GM12873 (cell line): ENCODE measurements around the gene SSBP3.

Experiments used
- TF ChIP-seq, protein P1 (sequence below): IDR thresholded peaks from 2 replicates; pipeline ENCODE4 v1.5.1; 2012; ENCODE audit warnings: low read depth, mild to moderate bottlenecking, moderate library complexity, low read length, control low read depth; ENCODE audit not compliant: insufficient read depth; ENCODE audit errors: missing control alignments

The SSBP3 gene

DNA sequence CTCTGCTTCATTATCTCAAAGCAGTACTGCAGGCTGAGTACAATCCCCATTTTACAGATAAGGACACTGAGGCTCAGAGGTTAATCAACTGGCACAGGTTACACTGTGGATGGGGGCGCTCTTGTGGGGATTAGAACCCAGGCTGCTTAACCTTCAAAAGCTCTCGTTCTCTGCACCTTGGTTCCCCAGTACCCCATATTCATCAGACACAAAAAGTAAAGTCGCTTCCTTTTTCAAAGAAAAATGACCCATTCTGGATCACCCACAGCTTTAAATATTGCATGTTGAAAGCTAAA, 20.5 kb downstream of the SSBP3 start:
- TF ChIP-seq, protein P1, sequence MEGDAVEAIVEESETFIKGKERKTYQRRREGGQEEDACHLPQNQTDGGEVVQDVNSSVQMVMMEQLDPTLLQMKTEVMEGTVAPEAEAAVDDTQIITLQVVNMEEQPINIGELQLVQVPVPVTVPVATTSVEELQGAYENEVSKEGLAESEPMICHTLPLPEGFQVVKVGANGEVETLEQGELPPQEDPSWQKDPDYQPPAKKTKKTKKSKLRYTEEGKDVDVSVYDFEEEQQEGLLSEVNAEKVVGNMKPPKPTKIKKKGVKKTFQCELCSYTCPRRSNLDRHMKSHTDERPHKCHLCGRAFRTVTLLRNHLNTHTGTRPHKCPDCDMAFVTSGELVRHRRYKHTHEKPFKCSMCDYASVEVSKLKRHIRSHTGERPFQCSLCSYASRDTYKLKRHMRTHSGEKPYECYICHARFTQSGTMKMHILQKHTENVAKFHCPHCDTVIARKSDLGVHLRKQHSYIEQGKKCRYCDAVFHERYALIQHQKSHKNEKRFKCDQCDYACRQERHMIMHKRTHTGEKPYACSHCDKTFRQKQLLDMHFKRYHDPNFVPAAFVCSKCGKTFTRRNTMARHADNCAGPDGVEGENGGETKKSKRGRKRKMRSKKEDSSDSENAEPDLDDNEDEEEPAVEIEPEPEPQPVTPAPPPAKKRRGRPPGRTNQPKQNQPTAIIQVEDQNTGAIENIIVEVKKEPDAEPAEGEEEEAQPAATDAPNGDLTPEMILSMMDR = no peak

DNA sequence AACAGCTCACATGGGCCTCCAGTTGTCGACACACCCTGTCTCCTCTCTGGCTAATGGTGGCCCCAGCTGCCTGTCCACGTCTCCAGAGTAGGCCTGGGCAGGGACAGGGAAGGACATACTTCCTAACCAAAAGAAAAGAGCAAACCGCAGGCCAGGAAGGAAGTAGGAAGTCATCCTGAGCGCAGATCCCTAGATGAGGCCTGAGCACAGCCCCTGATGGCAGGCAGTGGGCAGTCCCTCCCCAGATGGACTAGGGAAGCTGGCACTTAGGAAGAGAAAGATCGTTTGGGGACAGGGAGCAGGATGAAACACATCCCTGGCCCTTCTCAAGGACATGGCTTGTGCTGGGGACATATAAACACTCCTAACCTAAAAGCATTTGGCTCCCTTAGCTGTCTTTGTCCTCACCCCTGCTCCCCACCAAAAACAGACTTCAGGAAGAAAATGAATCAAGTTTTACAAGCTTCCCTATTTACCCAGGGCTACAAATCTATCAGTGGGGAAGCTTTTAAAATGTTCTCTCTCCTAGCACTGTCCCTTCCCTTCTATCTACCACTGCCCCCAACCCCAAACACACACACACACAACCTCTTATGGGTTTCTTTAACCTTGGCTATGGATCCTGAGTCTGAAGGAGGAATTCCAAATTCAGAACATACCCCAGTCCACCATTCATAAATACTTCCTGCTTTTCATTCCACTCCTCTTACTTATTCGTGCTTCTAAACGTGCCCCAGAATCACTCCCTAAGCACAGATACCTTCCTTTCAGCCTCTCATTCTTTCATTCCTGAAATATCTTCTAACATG, 21.1 kb downstream of the SSBP3 start:
- TF ChIP-seq, protein P1 = no peak

DNA sequence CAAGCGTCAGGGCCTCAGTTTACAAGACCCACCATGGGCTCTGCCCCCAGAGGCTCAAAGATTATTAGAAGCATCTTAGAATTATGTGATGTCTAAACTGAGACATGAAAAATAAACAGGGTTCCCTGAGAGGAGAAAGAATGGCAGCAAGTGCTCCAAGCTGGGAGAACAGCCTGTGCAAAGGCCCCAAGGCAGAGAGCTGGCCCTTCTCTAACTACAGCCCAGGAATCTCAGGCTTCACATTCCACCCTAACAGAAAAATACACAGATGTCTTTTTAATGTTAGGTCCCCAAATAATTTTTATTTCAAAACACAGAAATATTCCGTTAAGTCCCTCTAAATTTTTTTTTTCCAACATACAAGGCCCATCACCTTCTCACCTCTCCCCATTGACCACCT, 21.7 kb downstream of the SSBP3 start:
- TF ChIP-seq, protein P1 = no peak

DNA sequence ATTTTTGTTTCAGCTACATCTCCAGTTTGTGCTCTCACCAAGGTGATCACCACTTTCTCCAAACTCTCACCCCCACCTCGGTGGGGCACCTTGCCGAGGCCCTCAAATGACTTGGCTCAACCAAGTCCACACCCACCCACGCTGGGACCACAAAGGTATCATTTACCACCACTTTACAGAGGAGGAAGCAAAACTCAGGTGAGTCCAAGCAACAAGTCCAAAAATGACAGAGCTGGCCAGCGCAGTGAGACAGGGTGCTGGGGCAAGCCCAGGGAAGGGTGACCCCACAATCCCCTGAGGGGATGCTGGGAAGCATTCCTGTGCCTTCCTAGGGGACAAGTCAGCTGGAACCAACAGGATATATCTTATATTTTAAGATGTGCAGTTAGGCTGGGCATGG, 24.7 kb downstream of the SSBP3 start:
- TF ChIP-seq, protein P1 = no peak

DNA sequence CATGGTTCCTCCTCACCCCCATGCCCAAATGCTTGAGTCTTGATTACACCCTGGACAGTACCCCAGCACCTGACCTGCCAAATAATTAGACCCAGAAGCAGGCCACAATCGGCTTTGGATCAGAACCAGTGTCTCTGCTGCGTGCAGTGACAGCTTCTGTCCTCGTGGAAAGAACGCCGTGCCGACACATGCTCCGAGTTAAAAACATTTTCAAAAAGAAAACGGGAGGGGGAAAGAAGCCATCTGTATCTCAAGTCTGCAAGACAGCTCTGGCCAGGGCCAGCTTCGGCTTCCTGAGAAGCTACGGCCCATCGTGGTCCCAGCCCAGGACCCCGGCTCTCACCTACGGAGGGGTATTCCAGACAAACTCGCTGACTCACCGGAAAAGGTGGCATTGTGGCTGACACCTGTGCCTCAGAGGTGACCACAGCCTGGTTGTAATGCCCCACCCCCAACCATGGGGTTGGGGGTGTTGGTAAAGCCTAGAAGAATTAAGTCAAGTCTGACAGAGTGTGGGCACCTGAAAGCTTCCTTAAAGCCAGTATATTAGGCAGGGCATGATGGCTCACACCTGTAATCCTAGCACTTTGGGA, 25.8 kb downstream of the SSBP3 start:
- TF ChIP-seq, protein P1 = no peak

DNA sequence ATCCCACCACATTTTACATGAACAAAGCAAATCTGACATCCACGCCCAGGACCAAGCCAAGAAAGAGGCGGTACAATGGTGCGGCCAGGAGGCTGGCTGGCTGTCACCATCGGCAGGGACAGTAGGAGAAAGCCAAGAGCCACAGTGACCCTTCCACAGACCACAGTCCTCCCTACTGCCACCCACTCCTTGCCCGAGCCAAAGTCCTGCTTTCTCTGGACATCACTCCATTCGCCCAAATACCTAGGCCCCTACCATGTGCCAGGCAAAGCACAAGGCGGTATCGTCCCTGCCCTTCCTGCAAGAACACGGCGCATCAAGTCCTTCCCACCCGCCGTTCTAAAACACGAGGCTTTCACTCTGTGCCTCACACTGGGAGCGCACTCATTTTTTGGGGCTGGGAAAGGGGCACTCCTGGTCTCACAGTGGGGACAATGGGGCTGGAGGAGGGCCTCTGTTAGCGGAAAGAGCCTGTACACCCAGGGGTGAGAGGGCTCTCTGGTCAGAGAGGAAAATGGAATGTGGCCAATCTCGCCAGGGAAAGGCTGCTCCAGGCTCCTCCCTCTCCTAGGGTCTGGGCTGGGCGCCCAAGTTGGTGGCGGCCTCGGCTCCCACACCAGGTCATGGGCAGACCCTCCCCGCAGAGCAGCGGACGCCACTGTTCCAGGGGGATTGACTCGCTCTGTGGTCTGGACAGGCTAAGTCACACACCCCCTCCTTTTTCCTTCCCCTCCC, 26.5 kb downstream of the SSBP3 start:
- TF ChIP-seq, protein P1 = no peak

DNA sequence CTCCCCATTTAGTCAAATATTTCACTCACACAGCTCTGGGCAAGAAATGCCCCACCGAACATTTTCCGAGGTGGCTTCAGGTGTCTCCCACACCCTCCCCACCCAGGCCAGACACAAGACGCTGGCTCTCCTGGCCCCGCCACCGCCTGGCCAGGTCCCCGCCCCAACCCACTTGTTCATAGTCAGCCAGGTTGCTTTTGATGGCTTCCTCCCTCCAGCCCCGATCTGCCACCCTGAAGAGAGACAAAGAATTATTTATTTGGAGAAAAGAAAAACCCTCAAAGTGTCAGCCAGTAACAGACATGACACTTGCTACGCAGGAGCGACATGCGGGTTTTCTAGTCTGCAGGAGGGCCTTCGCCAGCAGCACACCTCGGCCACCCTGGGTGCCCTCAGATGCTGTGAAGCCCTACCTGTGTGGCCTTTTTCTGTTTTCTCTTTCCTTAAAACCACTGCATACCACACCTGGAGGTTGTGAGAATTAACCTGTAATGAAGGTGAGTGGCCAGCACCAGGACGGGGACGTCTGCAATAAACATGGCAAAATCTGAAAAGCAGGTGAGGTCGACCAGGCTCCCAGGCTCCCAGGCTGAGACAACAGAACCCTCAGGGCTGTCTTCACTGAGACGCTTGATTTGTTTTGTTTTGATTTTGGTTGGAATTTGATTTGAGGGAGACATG, 27.2 kb downstream of the SSBP3 start:
- TF ChIP-seq, protein P1 = no peak
